NCI-H510A (cell line): ENCODE results near the gene PLEKHG4B.
A peak's percentile ranks its signal among the peaks of the same experiment; 100 is the strongest.
"Not testable (repeated sequence)": the region's sequence is repeated elsewhere in the genome, so short reads cannot be mapped to it uniquely, and the experiment has no call there.

Experiments
- DNase-seq: peaks from one replicate; lab custom pipeline; 2025; lab: John Stamatoyannopoulos, UW

The PLEKHG4B gene

GRCh38 chr5:204001-204400 is 112.0 kb downstream of the PLEKHG4B start:
- no peak for DNase-seq

- DNase-seq: no peak
Observed at GRCh38 chr5:204462-204861, 112.5 kb downstream of the PLEKHG4B start.

DNA sequence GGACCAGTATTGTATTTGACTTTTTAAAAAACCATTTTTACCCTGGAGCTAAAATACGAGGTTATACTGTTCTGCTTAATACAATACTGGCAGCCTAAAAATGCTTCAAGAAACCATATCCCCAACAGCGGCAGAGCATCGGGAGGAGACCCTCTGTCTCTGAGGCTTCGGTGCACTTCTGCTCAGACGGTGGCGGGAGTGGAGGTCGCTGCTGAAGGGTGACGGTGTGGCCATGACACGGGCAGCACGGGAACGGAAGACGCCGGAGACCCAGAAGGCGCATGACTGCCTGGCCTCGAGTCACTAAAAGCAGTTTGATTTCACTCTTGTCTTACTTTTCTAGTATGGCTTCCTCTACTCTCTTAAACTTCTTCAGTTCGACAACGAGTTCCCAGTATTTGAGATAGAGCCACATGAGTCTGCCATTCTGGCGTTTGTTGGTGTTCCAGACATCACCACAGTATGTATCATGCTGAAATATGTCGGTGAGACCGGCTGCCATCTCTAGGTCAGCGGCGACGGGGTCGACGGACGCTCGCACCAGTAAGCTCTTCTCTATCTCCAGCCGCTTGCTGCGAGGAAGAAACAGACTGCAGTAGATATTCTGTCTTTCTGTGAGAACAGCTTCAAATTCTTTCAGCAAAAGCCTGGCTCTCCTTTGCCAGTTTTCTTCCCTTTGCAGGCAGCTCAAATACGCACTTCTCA is 113.2 kb downstream of the PLEKHG4B start:
- no peak for DNase-seq

DNA sequence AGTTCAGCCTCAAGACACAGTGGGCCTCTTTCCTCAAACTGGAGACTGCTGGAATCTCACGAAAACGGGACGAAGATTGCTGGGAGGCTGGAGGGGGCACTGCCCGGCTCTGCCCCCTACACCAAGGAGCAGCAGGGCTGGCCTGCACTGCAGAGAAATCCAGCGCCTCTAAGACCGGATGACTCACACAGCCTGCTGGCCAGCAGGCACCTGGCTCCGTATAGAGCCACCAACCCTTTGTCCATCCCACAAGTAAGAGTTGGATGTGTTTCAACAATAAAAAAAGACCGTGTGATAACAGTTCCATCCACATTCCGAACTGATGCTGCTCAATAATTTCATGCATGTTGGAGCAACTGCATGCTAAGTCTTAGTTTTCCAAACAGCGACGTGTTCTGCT is 114.4 kb downstream of the PLEKHG4B start:
- no peak for DNase-seq

DNA sequence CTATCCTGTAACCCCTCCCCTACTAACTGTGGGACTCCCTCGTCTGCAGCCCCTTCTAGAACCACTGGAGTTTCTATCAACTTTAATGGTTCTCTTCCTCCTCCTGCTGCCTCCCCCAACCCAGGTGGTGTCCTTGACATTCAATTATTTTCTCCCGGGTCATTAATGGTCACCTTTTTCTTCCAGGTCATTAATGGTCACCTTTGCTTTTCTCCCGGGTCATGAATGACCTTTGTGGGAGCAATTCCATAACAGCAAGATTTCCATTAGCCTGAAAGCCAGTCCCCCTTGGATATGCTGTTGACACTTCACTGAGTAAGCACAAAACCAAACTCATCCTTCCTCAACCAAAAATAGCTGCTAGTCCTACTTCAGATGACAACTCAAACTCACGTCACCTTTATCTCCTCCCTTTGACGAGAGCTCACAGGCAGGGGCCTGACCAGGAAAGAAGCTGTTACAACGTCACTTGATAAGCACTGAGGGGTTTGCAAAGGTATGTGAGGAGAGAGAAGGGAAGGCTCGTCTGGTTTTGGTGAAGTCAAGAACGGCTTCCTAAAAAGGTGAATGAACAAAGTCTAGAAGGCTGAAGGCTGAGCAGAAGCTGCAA is 115.1 kb downstream of the PLEKHG4B start:
- no peak for DNase-seq

DNA sequence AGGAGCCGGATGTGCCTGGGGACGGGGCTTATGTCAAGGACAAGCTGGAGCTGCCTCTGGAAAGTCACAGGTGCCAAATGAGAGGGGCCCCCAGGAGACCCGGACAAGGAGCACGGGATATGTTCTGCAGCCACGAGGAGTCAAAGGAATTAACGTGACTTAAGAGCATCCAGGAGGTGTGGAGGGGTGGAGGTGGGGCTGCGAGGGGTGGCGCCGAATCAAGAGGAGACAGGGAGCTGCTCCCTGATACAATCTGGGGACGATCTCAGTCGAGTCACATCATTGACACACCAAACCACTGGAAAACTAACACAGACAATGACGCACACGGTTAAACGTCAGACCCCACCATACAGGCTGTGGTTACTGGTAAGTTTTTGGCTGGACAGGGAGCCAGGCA is 115.6 kb downstream of the PLEKHG4B start:
- no peak for DNase-seq

DNA sequence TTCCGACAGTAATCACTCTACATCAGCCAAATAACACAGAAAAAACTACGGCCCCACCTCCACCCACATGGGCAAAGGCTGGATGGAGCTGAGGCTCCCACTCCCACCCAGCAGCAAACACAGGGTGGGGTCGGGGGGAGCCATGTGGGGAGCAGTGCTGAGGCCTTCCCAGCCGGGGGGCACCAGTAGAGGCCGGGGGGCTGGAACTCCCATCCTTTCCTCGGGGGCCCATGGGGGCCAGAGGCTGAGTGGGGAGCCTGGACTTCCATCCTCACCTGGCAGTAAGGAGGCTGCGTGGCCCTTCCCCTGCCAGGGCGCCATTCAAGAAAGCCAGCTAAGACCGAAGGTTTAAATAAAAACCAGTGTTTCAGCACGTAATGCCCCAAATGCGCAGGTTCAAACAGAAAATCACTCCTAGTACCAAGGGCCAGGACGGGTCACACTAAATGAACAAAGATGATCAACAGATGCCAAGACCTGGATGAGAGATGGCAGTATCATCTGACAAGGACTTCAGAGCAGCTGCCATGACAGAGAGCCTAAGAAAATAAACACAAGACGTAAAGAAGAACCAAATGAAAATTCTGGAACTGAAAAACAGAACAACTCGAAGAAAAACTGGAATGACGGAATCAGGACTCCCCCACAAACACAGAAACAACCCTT is 116.6 kb downstream of the PLEKHG4B start:
- no peak for DNase-seq

- DNase-seq: no peak
Observed at GRCh38 chr5:213803-214395, 121.9 kb downstream of the PLEKHG4B start.

GRCh38 chr5:215256-215655 is 123.3 kb downstream of the PLEKHG4B start:
- DNase-seq: not testable (repeated sequence)

GRCh38 chr5:216076-216475 is 124.1 kb downstream of the PLEKHG4B start:
- not testable (repeated sequence) for DNase-seq

GRCh38 chr5:217494-218456 is 125.8 kb downstream of the PLEKHG4B start, which contains the start of the genes CCDC127 and SDHA:
Gene CCDC127, minus strand, starts transcription at chr5:218153. Its CDS starts 1,304 bp downstream, at chr5:216849.
Gene SDHA, plus strand, starts transcription at chr5:218320. Its CDS starts 36 bp downstream, at chr5:218356.
- DNase-seq: peak; percentile 97

GRCh38 chr5:218457-219291 is 126.7 kb downstream of the PLEKHG4B start:
- no peak for DNase-seq

GRCh38 chr5:219460-219863 is 127.5 kb downstream of the PLEKHG4B start:
- no peak for DNase-seq

DNA sequence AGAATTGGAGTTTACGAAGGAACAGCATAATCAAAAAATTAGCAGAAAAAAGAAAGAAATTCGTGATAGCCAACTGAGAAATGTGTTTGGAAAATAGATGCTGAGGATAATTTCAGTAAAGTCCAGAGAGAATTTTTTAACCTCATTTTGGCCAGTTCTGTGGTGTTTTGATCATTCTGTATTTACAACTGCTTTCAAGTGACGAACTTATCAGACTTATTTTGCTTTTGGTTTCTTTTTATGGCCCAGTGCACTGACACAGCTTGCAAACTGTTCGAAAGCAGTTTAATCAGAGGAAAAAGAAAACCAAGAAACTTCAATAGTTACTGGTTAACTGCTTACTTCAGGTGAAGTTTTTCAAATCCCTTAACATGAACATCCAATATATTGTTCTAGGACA is 128.0 kb downstream of the PLEKHG4B start:
- no peak for DNase-seq

DNA sequence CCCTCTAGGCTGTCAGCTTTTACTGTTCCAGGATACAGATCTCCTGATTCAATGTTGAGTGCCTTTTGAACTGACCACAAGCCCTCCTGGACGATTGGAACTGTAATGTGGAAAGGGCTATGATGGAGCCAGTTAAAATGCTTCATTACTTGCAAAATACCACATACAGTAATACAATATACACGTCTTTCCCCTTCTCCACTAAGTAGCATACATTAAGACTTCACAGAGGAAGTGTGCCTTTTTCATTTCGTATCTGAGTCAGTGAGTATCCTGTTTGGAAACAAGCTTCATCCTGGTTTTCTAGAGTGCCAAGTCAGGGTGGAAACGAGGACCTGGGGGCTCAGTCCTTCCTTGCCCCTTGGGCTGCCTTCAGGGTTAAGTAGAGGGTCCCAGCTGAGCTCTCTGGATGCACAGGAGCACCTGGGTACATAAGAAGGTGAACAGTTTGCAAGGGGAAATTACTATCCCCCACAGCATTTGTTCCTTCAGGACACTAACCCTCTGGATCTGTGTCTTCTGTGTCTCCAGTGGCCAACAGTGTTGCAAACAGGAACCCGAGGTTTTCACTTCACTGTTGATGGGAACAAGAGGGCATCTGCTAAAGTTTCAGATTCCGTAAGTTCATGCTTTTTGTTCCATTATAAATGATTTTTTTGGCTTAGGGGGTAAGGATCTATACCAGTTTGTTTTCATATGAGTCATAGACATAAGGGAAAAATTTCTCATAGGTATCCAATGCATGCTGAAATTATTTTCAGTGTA is 131.2 kb downstream of the PLEKHG4B start:
- DNase-seq: not testable (repeated sequence)

GRCh38 chr5:223791-224190 is 131.8 kb downstream of the PLEKHG4B start:
- DNase-seq: no peak

DNA sequence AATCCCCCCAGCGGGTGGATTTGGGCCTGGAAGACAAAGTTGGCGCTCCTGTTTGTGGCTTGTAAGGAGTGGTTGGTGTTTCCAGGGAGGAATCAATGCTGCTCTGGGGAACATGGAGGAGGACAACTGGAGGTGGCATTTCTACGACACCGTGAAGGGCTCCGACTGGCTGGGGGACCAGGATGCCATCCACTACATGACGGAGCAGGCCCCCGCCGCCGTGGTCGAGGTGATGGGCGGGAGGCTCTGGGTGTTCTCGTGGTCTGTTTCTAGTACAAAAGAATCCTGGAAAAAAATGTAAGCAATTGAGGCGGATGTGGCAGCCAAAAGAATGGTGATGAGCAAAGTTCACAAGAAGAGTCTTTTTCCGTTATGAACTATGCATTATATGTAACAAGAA is 133.4 kb downstream of the PLEKHG4B start:
- DNase-seq: no peak

DNA sequence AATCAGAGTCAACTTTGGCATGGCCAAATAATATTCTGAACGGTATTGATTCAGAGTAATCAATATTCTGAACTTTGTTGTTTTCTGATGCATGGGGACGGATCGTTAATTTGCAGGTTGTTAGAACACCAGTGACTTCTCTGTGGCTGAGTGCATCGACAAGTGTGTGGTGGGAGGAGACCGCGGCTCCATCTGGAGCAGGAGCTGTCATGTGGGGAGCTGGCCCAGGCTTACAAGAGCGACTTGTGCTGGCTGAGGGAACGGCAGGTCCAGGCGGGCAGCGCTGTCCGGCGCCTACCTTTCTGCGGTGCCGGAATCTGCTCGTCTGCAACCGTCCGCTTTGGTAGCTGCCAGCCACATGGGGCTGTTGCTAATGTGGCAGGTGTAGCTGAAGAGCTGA is 135.4 kb downstream of the PLEKHG4B start:
- not testable (repeated sequence) for DNase-seq

DNA sequence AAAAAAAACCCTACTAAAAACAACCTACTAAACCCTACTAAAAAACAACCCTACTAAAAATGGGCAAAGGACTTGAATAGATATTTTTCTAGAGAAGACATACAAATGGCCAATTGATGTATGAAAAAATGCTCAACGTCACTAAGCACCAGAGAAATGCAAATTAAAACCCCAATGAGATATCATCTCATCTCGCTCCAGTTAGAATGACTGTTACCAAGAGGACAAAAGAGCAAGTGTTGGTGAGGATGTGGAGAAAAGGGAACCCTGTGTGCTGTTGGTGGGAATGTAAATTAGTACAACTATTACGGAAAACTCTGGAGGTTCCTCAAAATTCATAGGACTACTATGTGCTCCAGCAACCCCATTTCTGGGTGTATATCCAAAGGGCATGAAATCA is 136.9 kb downstream of the PLEKHG4B start:
- no peak for DNase-seq

DNA sequence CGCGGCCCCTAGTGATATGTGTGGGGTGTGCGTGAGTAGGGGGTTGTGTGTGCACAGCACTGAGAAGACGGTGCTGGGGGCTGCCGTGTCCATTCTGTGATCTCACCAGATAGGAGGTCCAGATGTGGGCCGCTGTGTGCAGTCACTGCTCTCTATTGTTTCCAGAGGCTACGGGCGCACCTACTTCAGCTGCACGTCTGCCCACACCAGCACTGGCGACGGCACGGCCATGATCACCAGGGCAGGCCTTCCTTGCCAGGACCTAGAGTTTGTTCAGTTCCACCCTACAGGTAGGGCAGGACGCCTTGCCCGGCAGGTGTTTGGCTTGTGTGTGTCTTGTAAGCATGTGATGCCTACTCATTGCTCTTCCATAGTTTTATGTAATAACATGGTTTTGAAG is 138.7 kb downstream of the PLEKHG4B start:
- DNase-seq: no peak
